HEK293T (cell line): ENCODE measurements around the gene EIF1AD.

Source experiments
- FOXM1 ChIP-seq: fragments of 450-650 bp; IDR thresholded peaks from 2 replicates; pipeline ENCODE4 v1.6.1; 2017; ENCODE audit warnings: mild to moderate bottlenecking, borderline replicate concordance
- HDGF ChIP-seq: fragments of 450-650 bp; IDR thresholded peaks from 2 replicates; pipeline ENCODE4 v1.6.1; 2017; ENCODE audit warnings: antibody characterized with exemption, borderline replicate concordance
- SUZ12 ChIP-seq: fragments of 450-650 bp; IDR thresholded peaks from 2 replicates; pipeline ENCODE4 v1.6.1; 2016; ENCODE audit warnings: mild to moderate bottlenecking
- TF ChIP-seq, protein P1 (sequence below): fragments of 450-650 bp; IDR thresholded peaks from 2 replicates; pipeline ENCODE4 v1.6.1; 2016

DNA sequence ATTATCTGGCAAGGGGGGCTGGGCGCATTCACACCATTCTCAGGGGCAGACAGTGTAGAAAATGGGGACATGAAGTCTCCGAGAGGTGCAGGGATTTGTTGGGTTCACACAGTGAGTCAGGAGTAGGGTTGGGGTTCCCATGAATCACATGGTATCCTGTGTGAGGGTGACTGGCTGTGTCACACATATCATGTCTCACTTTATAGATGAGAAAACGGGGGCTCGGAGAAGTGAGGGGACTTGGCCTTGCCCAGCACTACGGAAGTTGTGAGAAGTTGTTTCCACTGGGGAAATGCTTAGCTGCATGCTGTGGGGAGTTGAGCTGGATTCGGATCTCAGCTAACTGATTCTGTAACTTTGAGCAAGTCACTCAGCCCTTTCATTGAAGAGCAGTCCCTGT lies 42.8 kb upstream of the EIF1AD start:
- TF ChIP-seq, protein P1, sequence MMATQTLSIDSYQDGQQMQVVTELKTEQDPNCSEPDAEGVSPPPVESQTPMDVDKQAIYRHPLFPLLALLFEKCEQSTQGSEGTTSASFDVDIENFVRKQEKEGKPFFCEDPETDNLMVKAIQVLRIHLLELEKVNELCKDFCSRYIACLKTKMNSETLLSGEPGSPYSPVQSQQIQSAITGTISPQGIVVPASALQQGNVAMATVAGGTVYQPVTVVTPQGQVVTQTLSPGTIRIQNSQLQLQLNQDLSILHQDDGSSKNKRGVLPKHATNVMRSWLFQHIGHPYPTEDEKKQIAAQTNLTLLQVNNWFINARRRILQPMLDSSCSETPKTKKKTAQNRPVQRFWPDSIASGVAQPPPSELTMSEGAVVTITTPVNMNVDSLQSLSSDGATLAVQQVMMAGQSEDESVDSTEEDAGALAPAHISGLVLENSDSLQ = no peak
- TF ChIP-seq HDGF (no peak), FOXM1 (no peak), SUZ12 (no peak)
